RWPE2 (cell line): Measurements from ENCODE around the gene TELO2.

Source experiments
- ATAC-seq: fragments of 200-7000 bp; cut with Tn5 transposase; 3 replicates; pipeline ENCODE4 v1.9.1; 2021; ENCODE audit warnings: low read depth
- DNase-seq: peaks from one replicate; pipeline ENCODE4 v3.0.0-alpha.2; 2020; ENCODE audit warnings: low spot score
- H3K27ac ChIP-seq: fragments of 450-650 bp; 2 replicates; pipeline ENCODE4 v1.5.1; 2017; ENCODE audit warnings: mild to moderate bottlenecking; ENCODE audit not compliant: poor library complexity, severe bottlenecking
- H3K27me3 ChIP-seq: fragments of 250-450 bp; sonication (Bioruptor Pico); 2 replicates; pipeline ENCODE4 v1.5.1; 2021; ENCODE audit warnings: mild to moderate bottlenecking, moderate library complexity; ENCODE audit not compliant: insufficient read depth, poor library complexity, severe bottlenecking
- H3K36me3 ChIP-seq: fragments of 250-450 bp; sonication (Bioruptor Pico); 2 replicates; pipeline ENCODE4 v1.5.1; 2020; ENCODE audit warnings: low read depth, mild to moderate bottlenecking, moderate library complexity
- H3K4me1 ChIP-seq: fragments of 250-450 bp; sonication (Bioruptor Pico); 2 replicates; pipeline ENCODE4 v1.5.1; 2021; ENCODE audit warnings: mild to moderate bottlenecking, moderate library complexity; ENCODE audit not compliant: insufficient read depth, poor library complexity, severe bottlenecking
- H3K4me3 ChIP-seq: fragments of 250-450 bp; sonication (Bioruptor Pico); 2 replicates; pipeline ENCODE4 v1.5.1; 2021; ENCODE audit warnings: mild to moderate bottlenecking, moderate library complexity; ENCODE audit not compliant: severe bottlenecking
- H3K9me3 ChIP-seq: fragments of 250-450 bp; sonication (Bioruptor Pico); 2 replicates; pipeline ENCODE4 v1.5.1; 2021; ENCODE audit warnings: mild to moderate bottlenecking, moderate library complexity; ENCODE audit not compliant: severe bottlenecking
- TF ChIP-seq, protein P1 (sequence below): fragments of 450-650 bp; IDR thresholded peaks from one replicate; pipeline ENCODE4 v1.5.1; 2017; ENCODE audit warnings: mild to moderate bottlenecking, moderate library complexity; ENCODE audit not compliant: poor library complexity, severe bottlenecking

Gene TELO2

DNA sequence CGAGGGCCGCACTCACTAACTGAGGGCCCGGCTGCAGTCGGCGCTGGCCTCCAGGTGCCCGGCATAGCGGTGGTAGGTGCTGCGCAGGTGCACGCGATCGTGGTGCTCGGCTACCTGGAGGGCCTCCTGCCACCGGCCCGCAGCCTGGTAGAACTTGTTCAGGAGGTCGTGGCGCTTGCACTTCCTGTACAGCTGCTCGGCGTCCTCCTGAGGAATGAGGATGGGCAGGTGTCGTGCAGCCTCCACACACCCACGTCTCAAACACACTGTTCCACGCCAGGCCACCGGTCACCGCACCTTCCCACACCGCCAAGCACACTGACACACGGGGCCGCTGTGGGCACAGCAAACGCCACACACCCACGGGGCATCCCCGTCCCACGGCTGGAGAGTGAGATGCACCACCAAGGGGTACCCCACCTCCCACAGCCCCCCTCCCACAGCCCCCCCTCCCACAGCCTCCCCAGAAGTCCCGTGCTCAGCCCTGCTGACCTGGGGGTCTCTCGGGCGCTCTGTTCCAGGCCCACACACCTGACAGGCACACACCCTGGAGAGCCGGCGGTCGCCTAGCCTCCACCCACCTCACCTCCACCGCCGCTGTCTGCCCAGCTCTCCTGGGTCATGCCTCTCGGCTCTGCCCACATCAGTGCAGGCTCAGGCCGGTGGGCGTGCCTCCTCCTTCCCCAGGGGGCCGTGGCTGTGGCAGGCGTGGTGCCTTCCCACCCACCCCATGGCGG is 32.9 kb downstream of the TELO2 start:
- ATAC-seq (no peak), DNase-seq (no peak)
- Histone ChIP-seq H3K4me3 (no peak overlapping the region), H3K9me3 (no peaks in the 10 kb centered on the region), H3K4me1 (peaks cover 6% of the 10 kb centered on the region), H3K27ac (no peak overlapping the region), H3K36me3 (no peaks in the 10 kb centered on the region), H3K27me3 (no peaks in the 10 kb centered on the region)
- TF ChIP-seq, protein P1, sequence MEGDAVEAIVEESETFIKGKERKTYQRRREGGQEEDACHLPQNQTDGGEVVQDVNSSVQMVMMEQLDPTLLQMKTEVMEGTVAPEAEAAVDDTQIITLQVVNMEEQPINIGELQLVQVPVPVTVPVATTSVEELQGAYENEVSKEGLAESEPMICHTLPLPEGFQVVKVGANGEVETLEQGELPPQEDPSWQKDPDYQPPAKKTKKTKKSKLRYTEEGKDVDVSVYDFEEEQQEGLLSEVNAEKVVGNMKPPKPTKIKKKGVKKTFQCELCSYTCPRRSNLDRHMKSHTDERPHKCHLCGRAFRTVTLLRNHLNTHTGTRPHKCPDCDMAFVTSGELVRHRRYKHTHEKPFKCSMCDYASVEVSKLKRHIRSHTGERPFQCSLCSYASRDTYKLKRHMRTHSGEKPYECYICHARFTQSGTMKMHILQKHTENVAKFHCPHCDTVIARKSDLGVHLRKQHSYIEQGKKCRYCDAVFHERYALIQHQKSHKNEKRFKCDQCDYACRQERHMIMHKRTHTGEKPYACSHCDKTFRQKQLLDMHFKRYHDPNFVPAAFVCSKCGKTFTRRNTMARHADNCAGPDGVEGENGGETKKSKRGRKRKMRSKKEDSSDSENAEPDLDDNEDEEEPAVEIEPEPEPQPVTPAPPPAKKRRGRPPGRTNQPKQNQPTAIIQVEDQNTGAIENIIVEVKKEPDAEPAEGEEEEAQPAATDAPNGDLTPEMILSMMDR, result no peak

DNA sequence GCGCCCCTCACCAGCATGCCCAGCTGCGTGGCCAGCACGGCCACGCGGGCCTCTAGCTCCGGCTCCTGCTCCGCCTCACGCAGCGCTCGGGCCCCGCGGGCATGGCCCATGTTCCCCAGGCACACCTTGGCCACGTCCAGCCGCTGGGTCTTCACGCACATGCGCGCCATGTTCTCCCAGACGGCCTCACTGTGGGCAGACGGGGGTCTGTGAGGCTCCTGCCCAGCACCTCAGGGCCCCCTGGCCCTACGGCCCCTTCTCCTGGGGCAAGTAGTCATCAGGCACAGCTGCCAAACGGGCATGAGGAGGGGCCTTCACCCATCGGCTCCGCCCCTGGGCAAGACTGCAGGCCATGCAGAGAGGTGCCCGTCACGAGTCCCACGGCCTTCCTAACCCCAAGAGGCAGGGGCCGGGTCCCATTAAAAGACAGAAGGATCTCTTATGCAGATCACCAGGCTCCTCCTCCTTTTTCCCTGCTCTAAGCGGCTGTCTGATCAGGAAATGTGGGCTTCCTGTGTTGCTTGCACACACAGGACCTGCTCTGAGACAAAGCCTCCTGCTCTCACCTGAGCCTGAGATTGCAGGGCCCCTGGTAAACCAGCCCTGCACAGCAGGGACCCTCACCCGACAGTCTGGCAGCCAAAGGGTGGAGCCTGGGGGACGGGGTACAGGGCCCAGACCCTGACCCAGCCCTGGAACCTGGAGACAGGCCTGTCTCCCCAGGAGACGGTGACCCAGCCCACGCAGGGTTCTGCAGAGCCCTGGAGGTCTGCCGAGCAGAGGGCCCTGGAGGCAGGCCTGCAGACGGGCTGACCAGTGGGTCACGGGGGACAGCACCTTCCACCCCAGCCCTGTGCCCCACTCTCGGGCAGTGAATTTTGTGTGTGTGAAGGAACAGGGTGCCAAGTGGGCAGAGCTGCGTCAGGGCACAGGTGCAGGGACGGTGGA is 33.7 kb downstream of the TELO2 start:
- TF ChIP-seq, protein P1, result no peak
- peaks cover 6% of the 10 kb centered on the region for H3K4me1 ChIP-seq
- H3K9me3 ChIP-seq, result no peaks in the 10 kb centered on the region
- DNase-seq, result no peak
- no peaks in the 10 kb centered on the region for H3K36me3 ChIP-seq
- no peak overlapping the region for H3K27ac ChIP-seq
- no peaks in the 10 kb centered on the region for H3K27me3 ChIP-seq
- H3K4me3 ChIP-seq, result no peak overlapping the region
- ATAC-seq, result no peak

DNA sequence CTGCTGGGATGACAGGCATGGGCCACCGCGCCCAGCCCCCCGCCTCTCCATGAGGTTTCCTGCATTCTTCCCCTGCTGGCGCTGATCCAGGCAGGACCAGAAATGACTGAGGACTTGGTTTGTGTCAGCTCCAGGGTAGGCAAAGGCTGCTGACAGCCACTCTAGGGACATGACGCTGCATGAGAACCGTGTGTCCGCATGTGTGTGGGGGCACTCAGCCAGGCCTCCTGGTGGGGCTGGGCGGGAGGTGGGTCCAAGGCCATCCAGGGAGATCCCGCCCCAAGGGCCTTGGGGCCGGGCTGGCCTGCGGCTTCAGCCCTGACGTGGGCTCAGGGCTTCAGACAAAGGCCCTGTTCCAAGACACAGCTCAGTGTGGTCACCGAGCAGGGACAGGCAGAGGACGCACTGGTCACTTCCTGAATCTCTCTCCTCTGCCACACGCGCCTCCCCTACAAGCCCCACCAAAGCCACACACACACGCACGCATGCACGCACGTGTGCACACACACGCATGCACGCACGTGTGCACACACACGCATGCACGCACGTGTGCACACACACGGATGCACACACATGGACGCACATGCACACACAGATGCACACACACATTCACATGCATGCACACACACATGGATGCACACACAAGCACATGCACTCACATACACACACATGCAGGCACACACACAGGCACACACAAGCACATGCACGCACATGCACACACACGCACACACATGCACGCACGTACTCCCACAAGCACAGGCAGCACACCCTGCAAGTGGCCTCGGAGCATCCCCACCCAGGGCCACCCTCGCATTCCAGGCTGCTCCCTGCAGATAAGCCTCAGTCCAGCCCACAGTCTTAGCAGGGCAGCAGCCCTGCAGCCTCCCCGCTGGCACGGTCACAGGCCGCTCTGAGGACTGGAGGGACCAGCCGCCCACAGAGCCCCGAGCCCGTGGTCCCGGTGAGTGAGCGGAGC is 35.0 kb downstream of the TELO2 start:
- H3K9me3 ChIP-seq, result no peaks in the 10 kb centered on the region
- H3K27ac ChIP-seq, result no peak overlapping the region
- DNase-seq, result no peak
- TF ChIP-seq, protein P1, result no peak
- H3K27me3 ChIP-seq, result no peaks in the 10 kb centered on the region
- no peak overlapping the region for H3K4me3 ChIP-seq
- no peaks in the 10 kb centered on the region for H3K36me3 ChIP-seq
- peaks cover 6% of the 10 kb centered on the region for H3K4me1 ChIP-seq
- ATAC-seq, result no peak

DNA sequence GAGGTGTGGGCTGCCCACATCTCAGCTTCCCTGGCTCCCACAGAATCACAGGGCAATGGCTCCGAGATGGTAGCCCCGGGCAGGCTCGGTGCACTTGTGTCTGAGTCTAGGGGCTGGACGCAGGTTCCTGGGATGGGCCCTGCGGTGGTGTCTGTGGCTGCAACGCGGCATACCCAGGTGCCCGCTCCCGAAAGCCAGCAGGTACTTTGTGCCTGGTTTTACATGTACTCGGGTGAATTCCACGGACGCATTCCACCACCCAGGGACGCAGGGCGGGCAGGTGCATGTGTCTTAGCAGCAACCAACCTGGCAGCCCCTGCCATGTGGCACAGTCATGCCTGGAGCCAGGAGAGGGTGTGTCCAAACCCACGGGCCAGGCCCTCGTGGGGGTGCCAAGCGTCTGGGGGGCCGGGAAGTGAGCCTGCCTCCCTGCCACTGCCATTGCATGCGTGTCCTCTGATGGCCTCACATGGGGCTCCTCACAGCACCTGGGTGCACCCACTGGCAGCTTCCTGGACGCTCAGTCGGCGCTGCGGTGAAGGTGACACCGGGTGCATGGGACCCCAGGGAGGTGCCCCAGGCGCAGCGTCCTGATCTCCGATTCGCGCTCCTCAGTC is 35.9 kb downstream of the TELO2 start:
- Histone ChIP-seq H3K27me3 (no peaks in the 10 kb centered on the region), H3K4me3 (no peak overlapping the region), H3K4me1 (peaks cover 6% of the 10 kb centered on the region), H3K27ac (no peak overlapping the region), H3K9me3 (no peaks in the 10 kb centered on the region), H3K36me3 (no peaks in the 10 kb centered on the region)
- DNase-seq, result no peak
- TF ChIP-seq, protein P1, result no peak
- ATAC-seq, result no peak
